Measurements from ENCODE around the gene COQ9.
A peak's percentile ranks its signal among the peaks of the same experiment; 100 is the strongest.

DNA sequence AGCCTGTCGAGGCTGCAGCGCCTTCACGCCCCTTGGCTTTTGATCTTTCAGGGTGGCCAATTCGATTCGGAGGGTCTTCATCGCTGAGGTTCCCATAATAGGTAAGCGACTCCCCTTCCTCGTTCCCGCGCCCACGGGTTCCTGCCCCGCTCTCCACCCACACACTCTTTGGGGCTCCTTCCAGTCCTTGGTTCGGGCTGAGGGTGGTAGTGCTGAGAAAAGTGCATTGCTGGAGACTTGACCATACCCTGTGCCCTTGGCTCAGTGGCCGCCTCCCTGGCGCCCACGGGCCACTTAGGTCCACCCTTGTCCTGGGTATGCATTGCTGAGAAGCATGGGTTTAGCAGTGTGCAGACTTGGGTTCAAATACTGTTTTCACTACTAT is 15.7 kb downstream of the COQ9 start:
- TF ChIP-seq, protein P1, sequence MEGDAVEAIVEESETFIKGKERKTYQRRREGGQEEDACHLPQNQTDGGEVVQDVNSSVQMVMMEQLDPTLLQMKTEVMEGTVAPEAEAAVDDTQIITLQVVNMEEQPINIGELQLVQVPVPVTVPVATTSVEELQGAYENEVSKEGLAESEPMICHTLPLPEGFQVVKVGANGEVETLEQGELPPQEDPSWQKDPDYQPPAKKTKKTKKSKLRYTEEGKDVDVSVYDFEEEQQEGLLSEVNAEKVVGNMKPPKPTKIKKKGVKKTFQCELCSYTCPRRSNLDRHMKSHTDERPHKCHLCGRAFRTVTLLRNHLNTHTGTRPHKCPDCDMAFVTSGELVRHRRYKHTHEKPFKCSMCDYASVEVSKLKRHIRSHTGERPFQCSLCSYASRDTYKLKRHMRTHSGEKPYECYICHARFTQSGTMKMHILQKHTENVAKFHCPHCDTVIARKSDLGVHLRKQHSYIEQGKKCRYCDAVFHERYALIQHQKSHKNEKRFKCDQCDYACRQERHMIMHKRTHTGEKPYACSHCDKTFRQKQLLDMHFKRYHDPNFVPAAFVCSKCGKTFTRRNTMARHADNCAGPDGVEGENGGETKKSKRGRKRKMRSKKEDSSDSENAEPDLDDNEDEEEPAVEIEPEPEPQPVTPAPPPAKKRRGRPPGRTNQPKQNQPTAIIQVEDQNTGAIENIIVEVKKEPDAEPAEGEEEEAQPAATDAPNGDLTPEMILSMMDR (IDR thresholded peaks at IDR 0.05; ENCODE audit: borderline replicate concordance, extremely low read depth, low read length, poor library complexity, severe bottlenecking): peak; percentile 8
- no peak for TF ChIP-seq EZH2 (IDR thresholded peaks at IDR 0.05; ENCODE audit: borderline replicate concordance, low read depth, low read length, severe bottlenecking)

All from DND-41 (cell line).